GM12878 (cell line): ENCODE data around the gene LCN9. TPM values are rescaled to one million over a fixed set of nuclear protein-coding genes. Genes with fewer than 3 reads are reported as not detected.

Experiments
- ATAC-seq: fragments of 200-7000 bp; cut with Tn5 transposase; 3 replicates; pipeline ENCODE4 v1.9.1; 2020; ENCODE audit warnings: mild to moderate bottlenecking, moderate library complexity
- BruUV-seq: library from RNA; stranded (reverse); fragments of 400-500 nt; replicated peaks from 2 replicates; lab custom pipeline; 2021; lab: Mats Ljungman, UMichigan
- CTCF ChIA-PET: fragments of 300-600 bp; sonication (Branson Sonifier 250); formaldehyde crosslinking; extraction: SDS; loops from one replicate; lab custom pipeline; 2021; ENCODE audit warnings: inconsistent platforms; lab: Yijun Ruan, JAX
- POLR2A ChIA-PET: fragments of 350-600 bp; formaldehyde crosslinking; extraction: SDS; loops from one replicate; lab custom pipeline; 2021; ENCODE audit warnings: inconsistent platforms; lab: Charles Lee
- RAD21 ChIA-PET: fragments of 300-600 bp; sonication (Branson Sonifier 250); formaldehyde crosslinking; loops from one replicate; lab custom pipeline; 2023; ENCODE audit warnings: antibody characterized with exemption; ENCODE audit not compliant: unreplicated experiment; lab: Charles Lee
- SMC1A ChIA-PET: fragments of 300-600 bp; sonication (Branson Sonifier 250); formaldehyde crosslinking; loops from one replicate; lab custom pipeline; 2023; ENCODE audit not compliant: unreplicated experiment, uncharacterized antibody; lab: Charles Lee
- DNase-seq: peaks from one replicate; pipeline ENCODE4 v3.0.0-alpha.2; 2011; ENCODE audit warnings: low read depth, low spot score
- FAIRE-seq: peaks from 3 replicates; lab custom pipeline; 2011; peaks lifted over from hg19 to GRCh38; lab: Jason Lieb, UNC
- H2AFZ ChIP-seq: 2 replicates; pipeline ENCODE4 v1.6.0; 2011; ENCODE audit warnings: low read depth, low read length, control low read depth; ENCODE audit not compliant: control insufficient read depth
- H3K27ac ChIP-seq: 2 replicates; pipeline ENCODE4 v1.5.1; 2011; ENCODE audit warnings: control low read depth; ENCODE audit not compliant: control insufficient read depth, insufficient read depth
- H3K27me3 ChIP-seq, 2 experiments: replicated peaks in 1 of 2; 2 replicates each; pipeline versions ENCODE4 v1.6.0 to v1.6.1; 2011; ENCODE audit warnings: low read length in 1 of 2; ENCODE audit not compliant: control insufficient read depth in 2 of 2, insufficient read depth in 2 of 2
- H3K36me3 ChIP-seq, 2 experiments: 2 replicates each; pipeline ENCODE4 v1.5.1; 2011; ENCODE audit warnings: low read length in 1 of 2; ENCODE audit not compliant: control insufficient read depth in 2 of 2, insufficient read depth in 2 of 2
- H3K4me1 ChIP-seq: 2 replicates; pipeline ENCODE4 v1.6.1; 2011; ENCODE audit warnings: mild to moderate bottlenecking, low read length, moderate library complexity, mixed read lengths; ENCODE audit not compliant: control insufficient read depth, insufficient read depth
- H3K4me2 ChIP-seq: 2 replicates; pipeline ENCODE4 v1.6.0; 2011; ENCODE audit warnings: control low read depth; ENCODE audit not compliant: control insufficient read depth, insufficient read depth
- H3K4me3 ChIP-seq: fragments of 200-600 bp; sonication (generic); 2 replicates; pipeline ENCODE4 v1.5.1; 2016
- H3K79me2 ChIP-seq: 2 replicates; pipeline ENCODE4 v1.6.0; 2011; ENCODE audit warnings: low read length; ENCODE audit not compliant: control insufficient read depth, insufficient read depth
- H3K9ac ChIP-seq: 2 replicates; pipeline ENCODE4 v1.8.0; 2011; ENCODE audit warnings: low read length, control low read depth, mixed read lengths; ENCODE audit not compliant: control insufficient read depth, insufficient read depth
- H3K9me3 ChIP-seq: replicated peaks from 3 replicates; pipeline ENCODE4 v1.5.1; 2011; ENCODE audit warnings: mild to moderate bottlenecking, low read length; ENCODE audit not compliant: control insufficient read depth, insufficient read depth
- H4K20me1 ChIP-seq: 2 replicates; pipeline ENCODE4 v1.6.0; 2011; ENCODE audit not compliant: control insufficient read depth, insufficient read depth
- CBX5 ChIP-seq: sonication (generic); IDR thresholded peaks from 2 replicates; pipeline ENCODE4 v1.6.1; 2016; ENCODE audit warnings: low read depth, moderate library complexity, mild to moderate bottlenecking, inconsistent platforms
- FOXK2 ChIP-seq: fragments of 450-650 bp; IDR thresholded peaks from 2 replicates; pipeline ENCODE4 v1.6.1; 2017; ENCODE audit warnings: mild to moderate bottlenecking, moderate library complexity
- HDAC6 ChIP-seq: fragments of 200-600 bp; sonication (generic); IDR thresholded peaks from one replicate; pipeline ENCODE4 v1.8.0; 2017; ENCODE audit warnings: antibody characterized with exemption; ENCODE audit not compliant: unreplicated experiment
- IRF4 ChIP-seq: IDR thresholded peaks from 2 replicates; pipeline ENCODE4 v1.6.1; 2011; ENCODE audit warnings: low read depth, low read length
- MTA2 ChIP-seq: fragments of 450-650 bp; IDR thresholded peaks from 2 replicates; pipeline ENCODE4 v1.6.1; 2016; ENCODE audit warnings: low read depth, mild to moderate bottlenecking, moderate library complexity
- RFX5 ChIP-seq: IDR thresholded peaks from 2 replicates; pipeline ENCODE4 v1.6.1; 2011; ENCODE audit warnings: low read depth, low read length, improper control_type of control experiment
- SMAD1 ChIP-seq: fragments of 450-650 bp; IDR thresholded peaks from 2 replicates; pipeline ENCODE4 v1.6.1; 2018; ENCODE audit warnings: mild to moderate bottlenecking, low read depth; ENCODE audit not compliant: partially characterized antibody
- SRF ChIP-seq, 2 experiments: IDR thresholded peaks; 2 replicates each; pipeline ENCODE4 v1.6.1; 2011; ENCODE audit warnings: low read depth in 2 of 2, low read length in 2 of 2, mild to moderate bottlenecking in 1 of 2, moderate library complexity in 1 of 2
- ZBED1 ChIP-seq: IDR thresholded peaks from 2 replicates; pipeline ENCODE4 v1.6.1; 2016; ENCODE audit warnings: borderline replicate concordance
- WGBS: methylation state at CpG from one replicate; pipeline ENCODE4 v1.1.6; 2016; ENCODE audit warnings: low lambda C conversion rate; ENCODE audit not compliant: insufficient replicate concordance, insufficient coverage; ENCODE audit errors: missing lambda C conversion rate; 5-methylcytosine and 5-hydroxymethylcytosine counted together
- in situ Hi-C: fragments of 300-500 bp; cut with MboI; formaldehyde crosslinking; loops from 9 replicates; pipeline ENCODE4 v1.14.3; 2018; ENCODE audit warnings: mixed read lengths
- intact Hi-C: fragments of 100-400 bp; cut with micrococcal nuclease; formaldehyde crosslinking; loops from one replicate; pipeline ENCODE4 v1.14.2; 2022; ENCODE audit not compliant: unreplicated experiment
- polyA plus RNA-seq, 11 experiments: library from polyadenylated mRNA; depleted of rRNA in 4 of 11; unstranded in 6 of 11; stranded (reverse) in 5 of 11; fragments of >200 nt; fragmentation: Nextera tagmentation in 4 of 11; fragmentation: Illumina TruSeq in 1 of 11; extraction: Ambion mirVana in 4 of 11; extraction: Trizol in 1 of 11; gene quantifications; 1 replicate in 1 of 11; 2 replicates in 10 of 11; pipeline versions ENCODE4 v1.2.1 to v1.2.3, GENCODE V29; 2011 to 2016; ENCODE audit warnings: inconsistent platforms in 2 of 11, missing spikeins in 2 of 11, low read depth in 1 of 11
- total RNA-seq, 4 experiments: library from RNA; depleted of rRNA in 3 of 4; stranded (reverse); fragments of >200 nt in 3 of 4; fragmentation: Illumina TruSeq in 1 of 4; extraction: Trizol in 1 of 4; gene quantifications; 2 replicates each; pipeline versions ENCODE4 v1.2.1 to v1.2.3, GENCODE V29; 2013 to 2021
- TF ChIP-seq, protein P1 (sequence below): IDR thresholded peaks from 2 replicates; pipeline ENCODE4 v1.6.1; 2011; ENCODE audit warnings: low read depth, low read length, improper control_type of control experiment, borderline replicate concordance

LCN9 gene
- total and polyA plus RNA-seq, 10 of the 15 experiments (the other 5 are each of a cell fraction or from before 2014, with no cell fraction given) = not detected

DNA sequence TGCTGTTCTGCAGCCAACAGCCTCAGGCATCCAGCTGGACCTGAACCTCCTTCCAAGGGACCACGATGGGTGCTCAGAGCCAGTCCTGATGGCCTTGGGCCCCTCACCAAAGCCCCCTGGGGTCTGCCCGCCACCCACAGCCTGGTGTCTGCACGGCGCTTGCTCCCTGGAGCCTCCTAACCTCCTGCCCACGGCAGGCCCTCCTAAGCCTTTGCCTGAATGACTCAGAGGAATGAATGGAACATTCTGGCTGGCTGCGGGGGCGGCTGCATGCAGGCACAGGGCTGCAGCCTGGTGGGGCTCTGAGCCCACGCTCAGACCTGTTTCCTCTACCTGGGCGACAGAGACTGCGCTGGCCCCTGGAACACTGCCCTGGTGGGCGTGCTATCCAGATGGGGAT, 29.3 kb downstream of the LCN9 start:
- in situ Hi-C loops = no loop called here
- ATAC-seq = no peak
- no peaks in the 10 kb centered on the region for H3K4me1 ChIP-seq
- intact Hi-C loops = no loop called here
- ChIA-PET RAD21 (no interaction called here), SMC1A (no interaction called here), POLR2A (no interaction called here)
- H3K9me3 ChIP-seq = no peaks in the 10 kb centered on the region
- DNase-seq = no peak
- no peak for FAIRE-seq
- H3K4me3 ChIP-seq = no peak overlapping the region
- no peaks in the 10 kb centered on the region; a peak in 2 of 4 replicates for H3K27me3 ChIP-seq
- no peaks in the 10 kb centered on the region for H3K79me2 ChIP-seq
- no peaks in the 10 kb centered on the region for H4K20me1 ChIP-seq
- no peak overlapping the region for H3K27ac ChIP-seq
- TF ChIP-seq SRF (IDR thresholded peaks at IDR 0.05; ENCODE audit: low read depth in 2 of 2, low read length in 2 of 2) (no peak), RFX5 (no peak), SMAD1 (no peak), CBX5 (no peak), HDAC6 (no peak), FOXK2 (no peak), IRF4 (no peak), ZBED1 (no peak), MTA2 (no peak)
- TF ChIP-seq, protein P1, sequence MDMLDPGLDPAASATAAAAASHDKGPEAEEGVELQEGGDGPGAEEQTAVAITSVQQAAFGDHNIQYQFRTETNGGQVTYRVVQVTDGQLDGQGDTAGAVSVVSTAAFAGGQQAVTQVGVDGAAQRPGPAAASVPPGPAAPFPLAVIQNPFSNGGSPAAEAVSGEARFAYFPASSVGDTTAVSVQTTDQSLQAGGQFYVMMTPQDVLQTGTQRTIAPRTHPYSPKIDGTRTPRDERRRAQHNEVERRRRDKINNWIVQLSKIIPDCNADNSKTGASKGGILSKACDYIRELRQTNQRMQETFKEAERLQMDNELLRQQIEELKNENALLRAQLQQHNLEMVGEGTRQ = no peak
- TF ChIP-seq, all 136 proteins: peak for 0
- no TSS peak for BruUV-seq
- WGBS = 23% methylated on average over 11 of the region's 11 CpGs
- Histone ChIP-seq H3K9ac (no peak overlapping the region), H3K36me3 (no peaks in the 10 kb centered on the region), H3K4me2 (no peak overlapping the region), H2AFZ (no peak overlapping the region)
- CTCF ChIA-PET = no interaction called here
